A673 (cell line): ENCODE measurements around the gene ARPC2. TPM values are rescaled to one million over a fixed set of nuclear protein-coding genes. Genes with fewer than 3 reads are reported as not detected.

Experiments
- BruUV-seq: library from RNA; stranded (reverse); fragments of 400-500 nt; replicated peaks from 2 replicates; lab custom pipeline; 2021; lab: Mats Ljungman, UMichigan
- CTCF ChIA-PET: fragments of 300-600 bp; sonication (Branson Sonifier 250); formaldehyde crosslinking; loops from one replicate; lab custom pipeline; 2022; ENCODE audit warnings: antibody characterized with exemption; lab: Charles Lee
- POLR2A ChIA-PET: fragments of 300-600 bp; sonication (Branson Sonifier 250); formaldehyde crosslinking; loops from one replicate; lab custom pipeline; 2022; ENCODE audit warnings: antibody characterized with exemption; ENCODE audit not compliant: low non-redundant PET; lab: Charles Lee
- DNase-seq: peaks from one replicate; pipeline ENCODE4 v3.0.0-alpha.2; 2015; ENCODE audit warnings: low spot score
- H3K27ac ChIP-seq: fragments of 200-600 bp; sonication (generic); 2 replicates; pipeline ENCODE4 v1.5.1; 2016; ENCODE audit warnings: mixed run types, low read depth, mild to moderate bottlenecking, mixed read lengths, antibody characterized with exemption, low read length; ENCODE audit not compliant: poor library complexity, severe bottlenecking
- H3K27me3 ChIP-seq: fragments of 200-600 bp; sonication (generic); replicated peaks from 2 replicates; pipeline ENCODE4 v1.6.1; 2017; ENCODE audit warnings: mixed run types, low read depth, mild to moderate bottlenecking, mixed read lengths, antibody characterized with exemption, low read length; ENCODE audit not compliant: insufficient read depth, poor library complexity
- H3K36me3 ChIP-seq: fragments of 200-600 bp; sonication (generic); 2 replicates; pipeline ENCODE4 v1.6.1; 2016; ENCODE audit warnings: mixed run types, mild to moderate bottlenecking, mixed read lengths, antibody characterized with exemption, low read length; ENCODE audit not compliant: insufficient read depth, poor library complexity, severe bottlenecking
- H3K4me1 ChIP-seq: fragments of 200-600 bp; sonication (generic); 2 replicates; pipeline ENCODE4 v1.6.1; 2017; ENCODE audit warnings: mixed run types, mild to moderate bottlenecking, mixed read lengths, antibody characterized with exemption, low read length; ENCODE audit not compliant: insufficient read depth, poor library complexity, severe bottlenecking
- H3K4me3 ChIP-seq: fragments of 200-600 bp; sonication (generic); 2 replicates; pipeline ENCODE4 v1.5.1; 2016; ENCODE audit warnings: low read depth, mixed run types, mild to moderate bottlenecking, mixed read lengths, low read length; ENCODE audit not compliant: poor library complexity, severe bottlenecking
- H3K9me3 ChIP-seq: fragments of 200-600 bp; sonication (generic); 2 replicates; pipeline ENCODE4 v1.6.1; 2016; ENCODE audit warnings: mixed run types, low read depth, mild to moderate bottlenecking, mixed read lengths, antibody characterized with exemption, low read length; ENCODE audit not compliant: poor library complexity, severe bottlenecking
- CTCF ChIP-seq: fragments of 300-800, 200-600 bp; sonication (generic); conservative IDR thresholded peaks from 2 replicates; pipeline ENCODE4 v1.5.1; 2017; ENCODE audit warnings: low read depth, mild to moderate bottlenecking, antibody characterized with exemption, low read length, moderate library complexity, mixed read lengths
- EZH2 ChIP-seq: fragments of 200-600 bp; sonication (generic); IDR thresholded peaks from 2 replicates; pipeline ENCODE4 v1.6.1; 2017; ENCODE audit warnings: borderline replicate concordance, low read depth, mild to moderate bottlenecking, mixed read lengths, antibody characterized with exemption, low read length; ENCODE audit not compliant: poor library complexity, severe bottlenecking
- intact Hi-C: fragments of 100-400 bp; cut with micrococcal nuclease; formaldehyde crosslinking; loops from one replicate; pipeline ENCODE4 v1.10.0; 2022; ENCODE audit not compliant: unreplicated experiment
- total RNA-seq: library from RNA; stranded (reverse); gene quantifications from 2 replicates; pipeline ENCODE4 v1.2.3, GENCODE V29; 2021

The ARPC2 gene
- total RNA-seq, 1 experiment from 2014 or later = 291 TPM

- DNase-seq = peak; percentile 44
- Histone ChIP-seq H3K27me3 (no peaks in the 10 kb centered on the region), H3K4me3 (no peak overlapping the region), H3K4me1 (peaks cover 19% of the 10 kb centered on the region), H3K27ac (no peak overlapping the region), H3K36me3 (no peaks in the 10 kb centered on the region), H3K9me3 (no peaks in the 10 kb centered on the region)
- ChIA-PET POLR2A (no interaction called here), CTCF (interaction anchor here (0.8 kb wide), 1 partner anchor 136 kb away, joined by 3 read pairs; no protein-coding TSS in a partner anchor)
- no TSS peak for BruUV-seq
- TF ChIP-seq EZH2 (no peak), CTCF (no peak)
- intact Hi-C loops = no loop called here
Observed at GRCh38 chr2:218295029-218295428, 78.0 kb downstream of the ARPC2 start.

GRCh38 chr2:218296200-218296599 lies 79.2 kb downstream of the ARPC2 start:
- BruUV-seq = no TSS peak
- no peak for DNase-seq
- no peak overlapping the region for H3K4me3 ChIP-seq
- peaks cover 16% of the 10 kb centered on the region for H3K4me1 ChIP-seq
- H3K9me3 ChIP-seq = no peaks in the 10 kb centered on the region
- POLR2A ChIA-PET = no interaction called here
- intact Hi-C loops = no loop called here
- TF ChIP-seq CTCF = no peak
- TF ChIP-seq EZH2 = no peak
- no peaks in the 10 kb centered on the region for H3K36me3 ChIP-seq
- no peak overlapping the region for H3K27ac ChIP-seq
- H3K27me3 ChIP-seq = no peaks in the 10 kb centered on the region
- CTCF ChIA-PET = interaction anchor here (1.6 kb wide), 1 partner anchor 100 kb away, joined by 3 read pairs; no protein-coding TSS in a partner anchor

GRCh38 chr2:218296847-218297246 lies 79.9 kb downstream of the ARPC2 start:
- H3K27me3 ChIP-seq = no peaks in the 10 kb centered on the region
- CTCF ChIA-PET = interaction anchor here (1.6 kb wide), 1 partner anchor 99 kb away, joined by 3 read pairs; no protein-coding TSS in a partner anchor
- H3K4me1 ChIP-seq = peaks cover 16% of the 10 kb centered on the region
- H3K36me3 ChIP-seq = no peaks in the 10 kb centered on the region
- POLR2A ChIA-PET = no interaction called here
- TF ChIP-seq EZH2 (no peak), CTCF (no peak)
- no peak overlapping the region for H3K27ac ChIP-seq
- H3K9me3 ChIP-seq = no peaks in the 10 kb centered on the region
- intact Hi-C loops = no loop called here
- BruUV-seq = no TSS peak
- no peak for DNase-seq
- H3K4me3 ChIP-seq = no peak overlapping the region
